Sciatic nerve (tissue), 2 donors: Measurements from ENCODE around the gene GJD3. TPM values are rescaled to one million over a fixed set of nuclear protein-coding genes. Genes with fewer than 3 reads are reported as not detected.
A peak's percentile ranks its signal among the peaks of the same experiment; 100 is the strongest.

Experiments
- ATAC-seq: fragments of 200-7000 bp; cut with Tn5 transposase; one replicate; pipeline ENCODE4 v1.9.1; 2020; ENCODE audit warnings: mild to moderate bottlenecking, moderate library complexity
- DNase-seq: peaks from one replicate; pipeline ENCODE4 v3.0.0-alpha.2; 2020; ENCODE audit warnings: low spot score
- intact Hi-C: fragments of 100-400 bp; cut with DNase I; formaldehyde crosslinking; loops from one replicate; pipeline ENCODE4 v1.14.2; 2022
- total RNA-seq: library from RNA; stranded (reverse); fragmentation: NEBNext Ultra II Directional; extraction: Animal tissue kit (Norgen Biotek cat#: 25700); gene quantifications from one replicate; pipeline ENCODE4 v1.2.1, GENCODE V29; 2021
- donor health status: DM: no; HTN: no; CAD: no.
- donor health status: DM: no; HTN: no; CAD: no.

The GJD3 gene
- total RNA-seq, 1 donor from 2014 or later, result not detected

GRCh38 chr17:40317345-40317873, 47.1 kb downstream of the GJD3 start:
- intact Hi-C loops, result no loop called here
- no peak for DNase-seq
- ATAC-seq, result peak; percentile 21

GRCh38 chr17:40316571-40317344, 47.8 kb downstream of the GJD3 start:
- intact Hi-C loops, result no loop called here
- DNase-seq (no peak), ATAC-seq (peak; percentile 52)

GRCh38 chr17:40315678-40316570, 48.6 kb downstream of the GJD3 start:
- DNase-seq (no peak), ATAC-seq (no peak)
- intact Hi-C loops, result no loop called here

DNA sequence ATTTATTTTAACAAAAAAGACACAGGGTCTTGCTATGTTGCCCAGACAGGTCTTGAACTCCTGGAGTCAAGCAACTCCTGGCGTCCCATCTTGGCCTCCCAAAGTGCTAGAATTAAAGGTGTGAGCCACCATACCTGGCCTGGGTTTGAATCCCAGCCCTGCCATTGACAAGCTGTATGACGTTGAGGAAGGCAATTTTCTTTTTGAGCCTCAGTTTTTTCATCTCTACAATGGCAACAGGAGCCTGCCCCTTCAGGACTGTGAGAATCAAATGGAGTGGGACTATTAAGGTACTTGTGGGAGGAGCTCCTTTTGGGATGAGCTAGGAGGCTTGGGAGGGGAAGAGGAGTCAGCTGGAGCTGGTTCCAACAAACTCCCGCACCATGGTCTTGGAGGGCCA, 49.3 kb downstream of the GJD3 start:
- ATAC-seq (no peak), DNase-seq (no peak)
- intact Hi-C loops, result no loop called here

GRCh38 chr17:40314584-40314956, 50.0 kb downstream of the GJD3 start:
- no peak for ATAC-seq
- intact Hi-C loops, result no loop called here
- no peak for DNase-seq

GRCh38 chr17:40313668-40314583, 50.6 kb downstream of the GJD3 start:
- intact Hi-C loops, result no loop called here
- DNase-seq, result no peak

More at GRCh38 chr17:40313668-40314583, 50.6 kb downstream of the GJD3 start:
- ATAC-seq, result no peak

Other genes starting within 250 kb of the GJD3 start
- gene MSL1, start 242.8 kb downstream of the GJD3 start, total RNA-seq, result 108 TPM
- 135 TPM for gene CASC3, start 224.2 kb downstream of the GJD3 start, total RNA-seq
- gene RAPGEFL1, start 187.3 kb downstream of the GJD3 start, total RNA-seq, result 21.2 TPM
- 41.1 TPM for gene WIPF2, start 145.4 kb downstream of the GJD3 start, total RNA-seq
- gene CDC6, start 76.9 kb downstream of the GJD3 start, total RNA-seq, result 1.0 TPM
- 74.4 TPM for gene RARA, start 55.6 kb downstream of the GJD3 start, total RNA-seq
- gene TOP2A, start 53.2 kb upstream of the GJD3 start, total RNA-seq, result 1.4 TPM
- 680 TPM for gene IGFBP4, start 78.7 kb upstream of the GJD3 start, total RNA-seq
- gene TNS4, start 136.9 kb upstream of the GJD3 start, total RNA-seq, result 0.36 TPM
- 1.4 TPM for gene CCR7, start 200.7 kb upstream of the GJD3 start, total RNA-seq